ENCODE results near the gene MRPL27.

DNA sequence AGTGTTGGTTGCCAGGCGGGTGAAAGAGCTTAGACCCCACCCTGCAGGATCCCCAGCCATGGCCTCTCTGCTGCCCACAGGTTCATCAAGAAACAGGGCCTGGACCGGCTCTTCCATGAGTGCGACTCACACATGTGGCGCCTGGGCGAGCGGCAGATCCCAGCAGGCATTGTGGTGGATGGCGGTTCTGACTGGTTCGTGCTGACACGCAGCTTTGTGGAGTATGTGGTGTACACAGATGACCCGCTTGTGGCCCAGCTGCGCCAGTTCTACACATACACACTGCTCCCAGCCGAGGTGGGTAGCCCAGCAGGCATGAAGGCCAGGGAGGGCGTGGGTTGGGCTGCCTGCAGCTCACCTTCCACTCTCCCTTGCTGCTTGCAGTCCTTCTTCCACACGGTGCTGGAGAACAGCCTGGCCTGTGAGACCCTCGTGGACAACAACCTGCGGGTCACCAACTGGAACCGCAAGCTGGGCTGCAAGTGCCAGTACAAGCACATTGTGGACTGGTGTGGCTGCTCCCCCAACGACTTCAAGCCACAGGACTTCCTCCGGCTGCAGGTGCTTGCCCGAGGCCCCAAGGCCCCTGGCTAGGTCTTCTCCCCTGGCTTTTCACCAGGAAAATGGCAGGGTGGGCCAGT lies 17.2 kb downstream of the MRPL27 start:
- no peak for TF ChIP-seq CHD1 (IDR thresholded peaks at IDR 0.05; ENCODE audit: low read depth, low read length)
- TF ChIP-seq POLR2A (IDR thresholded peaks at IDR 0.05; ENCODE audit: low read depth, low read length), result no peak
- no peak for TF ChIP-seq FOS (IDR thresholded peaks at IDR 0.05; ENCODE audit: low read depth, low read length)
- TF ChIP-seq, protein P1, sequence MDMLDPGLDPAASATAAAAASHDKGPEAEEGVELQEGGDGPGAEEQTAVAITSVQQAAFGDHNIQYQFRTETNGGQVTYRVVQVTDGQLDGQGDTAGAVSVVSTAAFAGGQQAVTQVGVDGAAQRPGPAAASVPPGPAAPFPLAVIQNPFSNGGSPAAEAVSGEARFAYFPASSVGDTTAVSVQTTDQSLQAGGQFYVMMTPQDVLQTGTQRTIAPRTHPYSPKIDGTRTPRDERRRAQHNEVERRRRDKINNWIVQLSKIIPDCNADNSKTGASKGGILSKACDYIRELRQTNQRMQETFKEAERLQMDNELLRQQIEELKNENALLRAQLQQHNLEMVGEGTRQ (IDR thresholded peaks at IDR 0.05; ENCODE audit: low read depth, low read length), result no peak
